ENCODE measurements around the gene VSTM4.
A peak's percentile ranks its signal among the peaks of the same experiment; 100 is the strongest.

VSTM4 gene

DNA sequence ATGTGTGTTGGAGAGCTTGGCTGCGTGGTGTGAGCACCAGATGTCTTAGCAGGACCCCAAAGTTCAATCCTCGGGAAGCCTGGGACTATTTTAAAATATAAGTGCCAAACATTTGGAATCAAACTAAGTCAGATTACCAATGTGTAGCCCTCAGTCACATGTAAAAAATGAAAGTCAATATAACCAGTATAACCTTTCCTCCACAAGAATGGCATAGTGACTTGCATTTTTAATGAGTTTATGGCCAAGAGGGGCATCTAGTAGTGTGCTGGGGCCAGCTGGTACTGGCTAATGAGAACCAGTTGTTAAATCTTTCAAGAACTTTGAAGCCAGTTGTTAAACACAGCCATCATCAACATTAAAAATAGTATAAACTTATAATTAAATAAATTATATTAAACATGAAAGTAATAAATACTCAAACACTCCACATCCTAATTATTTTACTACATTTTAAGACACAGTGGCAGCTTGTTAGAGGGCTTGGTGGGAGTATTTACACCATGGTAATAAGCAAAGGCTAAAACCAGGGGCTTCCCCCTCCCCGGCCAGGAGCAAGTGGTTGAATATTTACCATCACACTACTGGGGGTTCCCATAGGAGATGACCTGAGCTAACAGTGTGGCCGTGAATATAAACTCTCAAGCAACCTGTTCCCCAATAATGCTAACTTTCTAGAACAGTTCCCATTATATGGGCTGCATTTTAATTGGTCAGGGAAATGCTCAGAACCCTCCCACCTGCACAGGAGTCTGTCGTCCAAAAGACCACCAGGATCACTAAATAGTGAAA, 26.4 kb upstream of the VSTM4 start:
- DNase-seq, result no peak

DNA sequence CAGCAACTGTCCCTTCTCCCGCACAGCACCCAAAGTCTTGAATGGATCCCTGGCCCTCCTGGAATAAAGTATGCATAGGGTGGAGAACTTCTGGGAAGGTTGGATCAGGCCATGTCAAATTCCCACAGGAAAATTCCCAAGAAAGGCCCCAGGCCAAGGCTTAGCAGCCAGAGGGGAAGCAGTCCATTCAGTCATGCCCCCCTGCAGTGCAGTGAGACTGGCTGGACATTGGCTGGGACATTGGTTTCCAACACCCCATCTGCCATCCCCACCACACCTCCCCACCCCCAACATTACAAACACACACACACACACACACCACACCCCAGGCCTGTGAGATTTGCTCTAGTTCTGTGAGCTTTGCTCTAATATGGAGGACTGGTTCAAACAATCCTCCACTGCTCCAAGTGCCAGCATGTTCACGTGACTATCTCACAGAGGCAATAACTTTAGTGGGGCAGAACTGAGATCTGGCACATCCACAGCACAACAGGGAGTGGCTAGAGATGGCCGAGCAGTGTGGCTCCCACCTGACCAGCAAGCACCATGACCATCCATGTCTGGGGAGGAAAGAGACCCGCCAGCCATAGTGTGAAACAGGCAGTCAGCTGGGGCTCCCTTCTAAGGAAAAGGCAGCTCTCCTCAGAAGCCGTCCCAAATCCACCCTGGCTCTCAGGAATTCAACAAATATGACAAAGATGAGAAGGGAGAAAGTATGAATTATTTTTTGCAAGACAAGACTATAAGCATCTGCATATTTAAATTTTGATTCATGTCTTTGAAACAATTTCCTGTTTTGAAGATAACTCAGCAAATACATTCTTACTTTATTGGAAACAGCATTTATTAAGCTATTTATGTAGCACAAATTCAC, 25.2 kb upstream of the VSTM4 start:
- no peak for DNase-seq

DNA sequence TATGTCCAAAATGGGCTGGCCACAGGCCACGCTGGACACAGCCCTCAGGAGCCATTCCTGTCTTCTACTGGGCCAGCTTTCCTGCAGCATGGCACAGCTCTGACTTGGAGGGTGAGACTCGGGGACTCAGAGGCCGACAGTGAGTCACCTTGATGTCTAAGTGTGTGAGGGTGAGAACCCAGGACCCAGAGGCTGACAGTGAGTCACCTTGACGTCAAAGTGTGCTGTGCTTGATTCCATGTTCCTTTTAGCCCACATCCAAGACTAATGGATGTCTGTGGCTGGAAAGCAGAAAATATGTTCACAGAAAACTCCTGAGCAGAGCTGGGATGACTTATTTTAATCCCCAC, 24.5 kb upstream of the VSTM4 start:
- peak; percentile 58 for DNase-seq

DNA sequence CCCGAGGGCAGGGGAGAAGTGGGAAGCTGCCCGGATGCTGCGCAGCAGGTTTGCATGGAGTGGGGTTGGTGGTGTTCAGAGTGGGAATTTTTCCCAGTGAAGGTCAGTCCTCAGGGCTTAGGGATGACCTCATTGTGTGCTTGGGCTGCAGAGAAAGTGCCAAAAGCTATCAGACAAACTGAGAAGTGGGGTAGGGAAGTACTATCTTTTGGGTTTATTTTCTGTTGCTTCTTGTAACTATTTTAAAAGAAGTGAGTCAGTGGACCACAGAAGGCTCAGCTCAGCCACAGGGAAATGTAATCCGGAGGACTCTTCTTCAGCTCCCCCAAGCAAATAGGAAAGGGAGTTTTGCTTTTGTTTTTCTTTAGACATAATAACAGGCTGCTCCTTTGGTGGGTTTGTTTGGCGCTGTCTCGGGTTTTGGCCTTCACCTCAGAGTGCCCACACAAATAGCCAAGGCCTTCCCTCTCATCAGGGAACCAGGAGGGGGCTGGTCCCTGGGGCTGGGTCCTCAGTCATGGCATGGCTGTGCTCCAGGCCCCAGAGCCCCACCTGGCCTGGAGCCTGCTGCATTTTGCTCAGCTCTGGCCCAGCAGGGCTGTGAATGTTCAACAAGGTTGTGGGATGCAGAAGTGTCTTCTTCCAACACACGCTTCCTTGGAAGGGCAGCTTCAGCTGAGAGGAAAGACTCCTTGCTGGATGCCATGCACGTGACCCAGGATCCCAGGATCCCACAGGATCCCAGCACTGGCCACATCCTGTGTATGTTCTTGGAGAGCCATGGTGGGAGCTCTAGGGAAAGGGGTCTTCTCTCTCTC, 23.9 kb upstream of the VSTM4 start:
- DNase-seq, result peak; percentile 84

DNA sequence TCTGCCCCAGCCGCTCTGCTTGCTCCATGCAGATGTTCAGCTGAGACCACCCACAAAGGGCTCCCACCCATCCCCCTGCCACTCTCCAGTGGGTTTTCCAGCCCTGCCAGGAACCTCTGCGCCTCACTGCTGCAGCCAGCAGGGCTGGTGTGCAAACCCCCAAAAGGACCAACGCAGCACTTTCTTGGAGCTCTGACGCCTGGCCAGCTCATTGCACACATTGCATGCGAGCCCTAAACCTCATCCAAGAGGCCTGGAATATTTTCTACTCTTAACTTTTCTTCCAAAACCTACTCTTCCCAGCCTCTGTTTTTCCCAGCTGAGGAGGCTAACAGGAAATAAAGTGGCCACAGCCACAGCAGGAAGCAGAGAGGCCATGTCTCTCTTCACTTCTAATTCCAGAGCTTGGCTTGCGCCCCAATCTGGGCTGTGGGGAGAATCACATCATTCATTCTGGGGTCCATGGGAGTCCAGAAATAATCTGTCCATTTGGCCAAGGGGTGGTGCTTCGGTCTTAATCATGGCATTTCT, 23.1 kb upstream of the VSTM4 start:
- DNase-seq, result no peak

DNA sequence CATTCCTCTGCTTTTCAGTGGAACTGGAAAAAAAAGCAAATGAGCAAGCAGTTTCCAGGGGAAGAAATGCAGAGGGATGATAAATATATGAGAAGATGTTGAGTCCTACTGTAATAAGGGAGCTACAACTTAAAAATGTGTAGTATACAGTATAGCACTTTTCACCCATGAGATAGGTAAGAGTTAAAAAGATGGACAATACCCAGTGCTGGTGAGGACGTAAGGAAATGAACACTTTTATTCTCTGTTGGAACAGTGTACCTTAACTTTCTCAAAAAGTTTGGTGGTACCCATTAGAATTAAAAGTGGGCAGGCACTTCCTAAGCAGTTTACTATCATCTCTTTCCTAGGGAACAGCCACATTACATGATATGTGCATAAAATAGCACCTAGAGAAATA, 21.2 kb upstream of the VSTM4 start:
- no peak for DNase-seq

DNA sequence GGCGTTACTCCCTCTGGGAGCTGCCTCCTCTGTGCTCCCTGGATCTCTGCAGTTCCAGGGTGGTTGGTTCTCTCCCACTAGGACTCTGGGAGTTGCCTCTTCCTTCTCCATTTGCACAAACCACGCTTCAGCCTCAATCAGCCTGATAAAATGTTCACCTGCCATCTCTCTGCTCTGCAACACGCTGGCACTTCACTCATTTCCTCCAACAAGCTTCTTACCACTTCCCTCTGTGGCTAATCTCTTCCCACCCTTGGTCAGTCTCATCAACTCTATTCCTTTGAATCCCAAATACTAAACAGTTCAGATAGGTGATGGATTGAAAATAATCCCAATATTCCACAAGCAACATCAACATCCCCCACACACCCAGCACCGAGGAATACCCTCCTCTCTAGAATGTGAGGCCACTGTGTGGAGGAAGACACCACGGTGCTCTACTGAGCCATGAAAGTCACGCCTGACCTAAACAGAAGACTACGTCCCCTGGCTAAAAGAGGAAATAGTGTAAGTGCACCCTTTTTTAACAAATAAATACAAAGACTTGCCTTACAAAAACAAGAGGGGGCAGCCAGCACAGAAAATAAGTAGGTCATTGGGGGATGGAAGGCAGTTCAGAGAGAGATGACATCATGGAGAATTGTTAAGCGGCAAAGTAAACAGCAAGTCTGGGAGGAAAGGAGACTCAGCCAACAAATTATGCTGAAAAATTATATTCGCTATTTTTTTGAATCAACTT, 20.4 kb upstream of the VSTM4 start:
- no peak for DNase-seq

DNA sequence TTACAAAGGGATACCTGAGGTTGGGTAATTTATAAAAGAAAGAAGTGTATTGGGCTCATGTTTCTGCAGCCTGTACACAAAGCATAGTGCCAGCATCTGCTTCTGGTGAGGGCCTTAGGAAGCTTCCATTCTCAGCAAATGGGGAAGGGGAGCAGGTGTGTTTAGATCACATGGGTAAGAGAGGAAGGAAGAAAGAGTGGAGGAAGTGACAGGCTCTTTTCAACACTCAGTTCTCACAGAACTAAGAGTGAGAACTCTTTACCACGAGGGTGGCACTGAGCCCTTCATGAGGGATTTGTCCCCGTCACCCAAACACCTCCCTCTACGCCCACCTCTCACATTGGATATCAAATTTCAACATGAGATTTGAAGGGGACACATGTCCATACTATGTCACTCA, 19.0 kb upstream of the VSTM4 start:
- DNase-seq, result no peak

DNA sequence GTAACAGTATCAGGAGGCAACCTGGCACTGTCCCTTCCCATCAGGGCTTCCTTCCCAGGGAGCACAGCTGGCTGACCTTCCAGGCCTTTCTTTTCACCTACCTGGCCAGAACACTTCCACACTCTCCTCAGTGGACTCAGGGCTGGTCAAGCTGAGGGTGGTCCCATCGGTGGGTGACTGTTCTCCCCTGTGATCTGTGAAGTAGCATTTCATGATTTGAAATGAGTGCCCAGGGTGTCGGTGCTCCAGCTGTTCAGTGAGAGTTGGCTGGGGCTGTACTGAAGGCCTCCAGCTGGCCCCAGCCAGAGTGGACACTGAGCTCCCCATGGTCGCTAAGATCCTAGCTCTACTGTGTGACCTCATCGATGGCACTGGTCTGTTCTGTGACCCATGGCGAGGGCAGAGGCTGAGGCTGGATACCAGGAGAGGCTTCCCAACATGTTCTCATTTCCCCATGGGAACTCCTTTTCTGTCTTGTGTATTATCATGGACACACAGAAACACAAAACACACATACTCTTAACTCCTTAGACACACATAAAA, 18.5 kb upstream of the VSTM4 start, which contains the start of gene FAM170B:
FAM170B (minus strand) TSS at position 316 of the 543 bp plus-strand sequence; CDS start at position 213, 103 bp downstream.
- DNase-seq, result no peak

DNA sequence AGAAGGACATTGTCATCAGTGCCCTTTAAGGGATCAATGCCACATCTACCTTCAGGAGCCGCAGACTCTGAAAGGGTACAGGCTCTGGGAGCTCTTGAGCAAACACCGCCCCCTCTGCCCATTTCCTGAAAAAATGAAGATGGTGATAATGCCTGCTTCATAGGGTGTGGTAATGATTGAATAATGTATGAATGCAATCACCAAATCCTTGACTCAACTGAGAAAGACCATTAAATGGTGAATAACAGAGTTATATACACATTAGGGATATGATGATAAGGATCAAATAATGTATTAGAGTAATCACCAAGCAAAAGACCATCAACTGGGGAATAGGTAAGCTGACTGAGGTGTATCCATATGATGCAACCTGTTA, 17.0 kb upstream of the VSTM4 start:
- no peak for DNase-seq

DNA sequence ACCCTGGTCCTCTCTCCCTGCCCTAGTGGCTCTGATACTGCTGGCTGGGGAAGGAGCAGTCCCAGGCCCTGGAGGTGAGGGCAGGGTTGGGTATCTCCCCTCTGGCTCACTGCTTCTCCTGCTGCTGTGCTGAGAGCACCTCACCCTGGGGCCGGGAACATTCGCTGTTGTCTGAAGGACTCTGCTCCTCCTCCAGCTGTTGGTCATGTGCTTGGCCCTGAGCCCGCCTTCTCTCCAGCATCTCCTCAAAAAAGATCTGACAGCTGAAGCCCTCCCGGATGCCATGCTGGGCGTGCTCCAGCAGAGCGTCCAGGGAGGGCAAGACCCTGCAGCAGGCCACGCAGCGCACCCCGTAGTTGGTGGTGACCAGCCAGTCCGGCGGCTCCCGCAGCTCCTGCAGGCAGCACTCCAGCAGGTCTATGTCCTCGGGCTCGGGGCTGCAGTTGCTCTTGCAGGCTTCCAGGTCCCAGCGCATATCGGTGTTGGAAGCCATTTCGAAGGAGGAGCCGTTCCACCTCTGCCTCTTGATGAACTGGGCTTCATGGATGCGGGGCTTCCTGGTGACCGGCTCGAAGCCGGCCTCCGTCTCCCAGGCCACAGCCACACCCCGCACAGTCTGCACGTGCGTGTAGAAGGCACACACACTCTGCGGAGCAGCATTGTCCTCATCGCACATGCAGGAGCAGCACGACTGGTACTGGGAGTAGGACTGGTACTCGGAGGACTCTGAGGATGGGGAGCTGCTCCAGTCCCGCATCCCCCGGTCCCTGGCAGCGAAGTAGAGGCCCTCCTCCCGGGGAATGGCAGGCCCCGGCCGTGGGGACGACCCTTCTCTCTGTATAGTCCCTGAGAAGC, 16.4 kb upstream of the VSTM4 start:
- no peak for DNase-seq

DNA sequence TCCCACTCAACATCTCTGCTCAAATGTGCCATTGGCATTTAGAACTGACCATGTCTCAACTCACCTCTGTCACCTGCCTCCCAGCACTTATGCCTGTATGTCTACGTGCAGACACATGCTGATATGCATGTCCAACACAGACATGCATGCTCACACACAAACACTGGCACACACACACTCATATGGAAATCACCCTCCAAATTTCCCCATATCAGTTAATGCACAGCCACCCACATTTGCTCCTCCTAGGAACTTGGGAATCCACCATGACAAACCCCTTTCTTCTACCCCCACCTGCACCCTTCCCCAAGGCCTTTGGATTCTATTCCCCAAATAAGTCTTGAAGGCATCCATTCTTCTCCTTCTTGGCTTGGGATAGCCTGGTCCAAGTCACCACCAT, 14.1 kb upstream of the VSTM4 start:
- no peak for DNase-seq

DNA sequence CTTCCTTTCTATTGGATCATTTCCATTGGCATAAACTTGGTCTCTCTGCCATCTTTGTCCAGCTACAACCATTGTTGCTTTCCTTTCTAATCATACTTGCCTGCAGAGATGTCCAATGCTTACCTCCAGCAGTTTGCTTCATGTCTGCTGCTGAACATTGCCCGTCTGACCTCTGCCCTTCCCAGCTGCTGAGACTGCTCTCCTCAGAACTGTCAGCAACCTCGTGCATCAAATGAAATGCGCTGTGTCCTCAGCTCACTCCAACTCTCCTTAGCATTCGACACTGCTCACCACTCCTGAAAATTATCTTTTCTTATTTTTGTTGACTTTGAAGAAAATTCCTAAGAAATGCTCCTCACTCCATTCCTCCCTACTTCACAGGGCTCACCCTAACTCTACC, 13.5 kb upstream of the VSTM4 start:
- no peak for DNase-seq

DNA sequence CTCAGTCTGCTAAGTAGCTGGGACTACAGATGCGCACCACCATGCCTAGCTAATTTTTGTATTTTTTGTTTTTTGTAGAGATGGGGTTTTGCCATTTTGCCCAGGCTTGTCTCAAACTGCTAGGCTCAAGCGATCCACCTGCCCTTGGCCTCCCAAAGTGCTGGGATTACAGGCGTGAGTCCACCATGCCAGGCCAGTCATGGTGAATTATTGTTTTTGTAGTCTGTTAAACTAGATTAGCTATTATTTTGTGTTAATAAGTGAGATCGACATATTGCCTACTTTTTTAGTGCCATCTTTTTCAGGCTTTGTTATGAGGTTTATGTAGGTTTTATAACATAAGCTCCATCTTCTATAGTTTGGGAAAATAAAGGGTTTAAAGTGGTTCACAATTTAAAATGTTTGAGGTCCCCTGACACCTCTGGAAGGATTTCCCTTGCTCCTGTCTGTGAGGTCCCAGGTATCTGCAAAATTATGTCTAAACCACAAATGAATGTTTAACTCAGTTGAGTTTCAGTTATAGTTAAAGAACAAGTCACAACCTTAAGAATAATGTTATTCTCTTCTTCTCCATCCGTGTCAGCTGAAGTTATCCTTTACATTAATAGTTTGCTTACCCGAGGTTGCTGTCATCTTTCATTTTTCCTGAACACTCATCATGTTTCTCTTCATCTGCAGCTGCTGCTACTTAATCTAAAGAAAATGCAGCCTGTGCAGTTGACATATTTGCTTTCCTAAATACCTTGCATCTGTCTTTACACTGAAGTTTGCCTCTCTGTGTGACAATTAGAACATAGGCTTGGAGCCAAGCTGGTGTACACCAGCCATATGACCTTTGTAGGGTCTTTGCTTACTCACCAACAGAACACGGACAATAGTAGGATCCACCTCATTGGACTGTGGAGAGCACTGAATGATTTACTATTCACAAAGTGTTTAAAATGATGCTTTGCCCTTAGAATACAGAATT, 8.9 kb upstream of the VSTM4 start:
- DNase-seq, result no peak

DNA sequence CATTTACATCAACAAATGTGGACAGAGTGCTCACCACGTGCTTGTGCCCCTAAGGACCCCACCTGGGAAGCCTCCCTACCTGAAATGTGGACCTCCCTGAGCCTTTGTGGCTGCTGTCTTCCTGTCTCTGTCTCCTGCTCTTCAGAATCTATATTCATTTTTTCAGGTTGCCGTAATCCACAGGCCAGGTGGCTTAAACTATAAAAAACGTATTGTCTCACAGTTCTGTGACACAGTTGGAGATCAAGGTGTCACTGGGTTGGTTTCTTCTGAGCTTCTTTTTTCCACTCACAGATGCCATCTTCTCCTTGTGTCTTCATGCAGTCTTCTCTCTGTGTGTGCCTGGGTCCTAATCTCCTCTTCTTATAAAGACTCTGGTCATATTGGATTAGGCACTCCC, 5.6 kb upstream of the VSTM4 start:
- DNase-seq, result no peak

DNA sequence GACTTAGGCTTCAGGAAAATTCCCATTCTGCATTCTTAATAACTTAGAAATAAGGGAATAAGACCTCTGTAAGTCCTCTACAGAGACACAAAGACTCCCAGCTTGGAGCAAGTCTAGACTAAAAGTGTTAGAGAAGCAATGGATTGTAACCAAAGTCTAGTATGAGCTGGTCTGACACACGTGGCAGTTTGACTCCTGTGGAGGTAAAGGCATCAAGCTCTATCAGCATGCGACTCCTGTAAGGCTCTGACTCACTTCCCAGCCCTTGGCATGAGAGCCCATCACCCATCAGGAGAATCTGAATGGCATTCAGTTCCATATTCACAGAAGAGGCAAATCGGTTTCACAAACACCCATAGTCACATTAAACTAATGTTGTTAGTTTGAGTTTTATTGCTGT, 4.4 kb upstream of the VSTM4 start:
- DNase-seq, result no peak

DNA sequence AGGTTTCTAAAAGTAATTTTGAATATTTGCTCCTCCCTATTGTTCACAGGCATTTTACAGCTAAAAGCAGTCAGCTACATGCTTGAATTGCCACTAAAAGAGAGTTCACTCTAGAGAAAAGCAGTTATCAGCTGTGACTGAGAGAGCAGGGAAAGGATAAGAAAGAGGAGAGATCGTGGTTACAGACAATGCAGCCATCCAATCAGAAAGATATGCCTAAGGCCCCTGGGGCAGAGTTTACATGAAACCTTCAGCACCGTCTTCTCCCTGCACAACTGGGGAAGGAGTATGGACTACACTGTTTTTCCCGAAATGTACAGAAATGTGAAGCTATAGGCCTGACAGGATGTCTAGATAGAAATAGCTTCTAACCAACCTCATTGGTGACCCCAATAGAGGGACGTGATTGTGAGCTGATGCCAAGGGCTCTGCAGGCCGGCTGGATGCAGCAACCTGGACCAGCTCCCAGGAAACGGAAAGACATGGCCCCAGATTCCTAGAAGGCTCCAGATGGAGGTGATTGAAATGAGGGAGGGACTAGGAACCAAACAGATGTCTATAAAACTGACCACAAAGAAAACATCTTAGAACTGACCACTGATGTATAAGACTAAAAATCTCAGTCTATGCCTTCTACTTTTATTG, 3.2 kb upstream of the VSTM4 start:
- DNase-seq, result no peak

DNA sequence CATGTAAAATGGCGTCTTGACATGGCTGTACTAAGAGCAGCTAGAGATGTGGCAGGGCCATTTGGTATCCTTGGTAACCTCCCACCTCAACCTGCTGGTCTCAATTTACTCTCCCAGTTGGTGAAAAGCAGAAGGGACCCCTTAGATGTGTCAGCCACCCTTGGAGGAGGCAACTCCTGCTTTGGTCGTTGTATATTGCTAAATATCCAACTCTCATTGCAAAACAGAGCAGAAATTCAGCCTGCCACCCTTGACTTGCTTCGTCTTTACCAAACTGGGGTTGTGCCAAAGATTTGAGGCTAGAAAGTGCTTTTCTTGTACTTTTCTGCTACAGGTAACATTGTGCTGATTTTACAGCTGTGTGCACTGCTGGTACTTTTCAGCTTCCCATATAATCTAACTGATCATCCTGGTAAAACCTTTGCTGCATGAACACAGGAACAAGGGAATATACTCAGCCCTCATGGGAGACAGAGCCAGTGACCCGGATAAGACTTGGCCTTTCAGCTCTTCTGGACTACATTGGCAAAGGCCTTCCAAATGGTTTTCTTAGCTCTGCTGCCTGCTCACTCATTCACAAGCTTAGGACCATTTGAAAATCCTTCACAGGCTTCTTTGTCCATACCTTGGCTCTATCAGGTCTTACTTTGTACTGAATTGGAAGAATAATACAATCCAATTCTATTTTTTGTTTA, 2.2 kb upstream of the VSTM4 start:
- no peak for DNase-seq

All from suppressor macrophage treated with lipopolysaccharide for 4 hours (primary cell).